HepG2 (cell line): ENCODE data around the gene SEC62. TPM values are rescaled to one million over a fixed set of nuclear protein-coding genes. Genes with fewer than 3 reads are reported as not detected.
A peak's percentile ranks its signal among the peaks of the same experiment; 100 is the strongest.

ENCODE experiments used
- ASH2L ChIP-seq: fragments of 300-600, 200-600 bp; sonication (generic); IDR thresholded peaks from 2 replicates; pipeline ENCODE4 v1.7.0; 2017; ENCODE audit warnings: low read depth, mild to moderate bottlenecking, moderate library complexity, mixed read lengths, low read length; ENCODE audit not compliant: insufficient read length
- ATF6 ChIP-seq: sonication (generic); formaldehyde crosslinking; conservative IDR thresholded peaks from 2 replicates; pipeline ENCODE4 v1.4.0; 2020; ENCODE audit warnings: missing genetic modification reagents
- CENPBD1 ChIP-seq: sonication (generic); formaldehyde crosslinking; IDR thresholded peaks from 2 replicates; pipeline ENCODE4 v1.8.0; 2022; ENCODE audit warnings: missing genetic modification reagents, low read depth, mild to moderate bottlenecking, borderline replicate concordance
- ETV5 ChIP-seq: IDR thresholded peaks from 2 replicates; pipeline ENCODE4 v1.6.1; 2018; ENCODE audit warnings: missing biosample characterization, missing genetic modification reagents, inconsistent platforms, borderline replicate concordance
- FLYWCH1 ChIP-seq: sonication (generic); formaldehyde crosslinking; IDR thresholded peaks from 2 replicates; pipeline ENCODE4 v1.8.1; 2023; ENCODE audit warnings: mild to moderate bottlenecking, missing genetic modification reagents
- FOXK1 ChIP-seq: sonication (generic); formaldehyde crosslinking; IDR thresholded peaks from 2 replicates; pipeline ENCODE4 v1.4.0; 2020; ENCODE audit warnings: low read depth, missing genetic modification reagents, borderline replicate concordance
- GFI1 ChIP-seq: sonication (generic); formaldehyde crosslinking; IDR thresholded peaks from 2 replicates; pipeline ENCODE4 v1.5.0; 2020; ENCODE audit warnings: missing genetic modification reagents, mild to moderate bottlenecking, borderline replicate concordance
- GTF3A ChIP-seq: sonication (generic); formaldehyde crosslinking; conservative IDR thresholded peaks from 2 replicates; pipeline ENCODE4 v1.4.0; 2020; ENCODE audit warnings: mild to moderate bottlenecking, missing genetic modification reagents
- IRF2 ChIP-seq: IDR thresholded peaks from 2 replicates; pipeline ENCODE4 v1.6.1; 2018; ENCODE audit warnings: missing genetic modification reagents, missing compliant biosample characterization
- NFKBIZ ChIP-seq: IDR thresholded peaks from 2 replicates; pipeline ENCODE4 v1.6.1; 2018; ENCODE audit warnings: missing genetic modification reagents, missing compliant biosample characterization
- NFYC ChIP-seq: IDR thresholded peaks from 2 replicates; pipeline ENCODE4 v1.6.1; 2016; ENCODE audit warnings: missing genetic modification reagents, missing compliant biosample characterization
- NR1H2 ChIP-seq: sonication (generic); formaldehyde crosslinking; IDR thresholded peaks from 2 replicates; pipeline ENCODE4 v1.8.1; 2022; ENCODE audit warnings: low read depth, missing genetic modification reagents, borderline replicate concordance
- ONECUT2 ChIP-seq: sonication (generic); formaldehyde crosslinking; IDR thresholded peaks from 2 replicates; pipeline ENCODE4 v1.4.0; 2020; ENCODE audit warnings: missing genetic modification reagents
- RARA ChIP-seq: IDR thresholded peaks from 2 replicates; pipeline ENCODE4 v1.6.1; 2016; ENCODE audit warnings: missing genetic modification reagents, missing compliant biosample characterization
- RELA ChIP-seq: sonication (generic); formaldehyde crosslinking; IDR thresholded peaks from 2 replicates; pipeline ENCODE4 v1.4.0; 2020; ENCODE audit warnings: missing genetic modification reagents
- SIX4 ChIP-seq: sonication (generic); formaldehyde crosslinking; IDR thresholded peaks from 2 replicates; pipeline ENCODE4 v1.4.0; 2020; ENCODE audit warnings: missing genetic modification reagents
- SMC3 ChIP-seq: IDR thresholded peaks from 2 replicates; pipeline ENCODE4 v1.6.1; 2011; ENCODE audit warnings: low read length, improper control_type of control experiment
- THYN1 ChIP-seq: sonication (generic); formaldehyde crosslinking; IDR thresholded peaks from 2 replicates; pipeline ENCODE4 v1.8.1; 2023; ENCODE audit warnings: low read depth, mild to moderate bottlenecking, moderate library complexity, missing genetic modification reagents, borderline replicate concordance
- ZBTB43 ChIP-seq: sonication (generic); formaldehyde crosslinking; conservative IDR thresholded peaks from 2 replicates; pipeline ENCODE4 v1.4.0; 2020; ENCODE audit warnings: missing genetic modification reagents
- ZMYM3 ChIP-seq: sonication (generic); formaldehyde crosslinking; IDR thresholded peaks from 2 replicates; pipeline ENCODE4 v1.5.1; 2020; ENCODE audit warnings: mild to moderate bottlenecking, missing genetic modification reagents
- ZNF34 ChIP-seq: sonication (generic); formaldehyde crosslinking; IDR thresholded peaks from 2 replicates; pipeline ENCODE4 v1.4.0; 2020; ENCODE audit warnings: mild to moderate bottlenecking, missing genetic modification reagents, borderline replicate concordance
- ZNF383 ChIP-seq: sonication (generic); formaldehyde crosslinking; IDR thresholded peaks from 2 replicates; pipeline ENCODE4 v1.4.0; 2020; ENCODE audit warnings: missing genetic modification reagents, mild to moderate bottlenecking, borderline replicate concordance
- ZNF441 ChIP-seq: sonication (generic); formaldehyde crosslinking; IDR thresholded peaks from 2 replicates; pipeline ENCODE4 v1.7.0; 2021; ENCODE audit warnings: missing genetic modification reagents, borderline replicate concordance
- ZNF501 ChIP-seq: sonication (generic); formaldehyde crosslinking; IDR thresholded peaks from 2 replicates; pipeline ENCODE4 v1.5.1; 2020; ENCODE audit warnings: mild to moderate bottlenecking, moderate library complexity, missing genetic modification reagents
- ZNF556 ChIP-seq: sonication (generic); formaldehyde crosslinking; IDR thresholded peaks from 2 replicates; pipeline ENCODE4 v1.4.0; 2020; ENCODE audit warnings: mild to moderate bottlenecking, missing genetic modification reagents, borderline replicate concordance
- ZNF775 ChIP-seq: sonication (generic); formaldehyde crosslinking; IDR thresholded peaks from 2 replicates; pipeline ENCODE4 v1.4.0; 2020; ENCODE audit warnings: missing genetic modification reagents, mild to moderate bottlenecking, moderate library complexity, borderline replicate concordance
- ZSCAN9 ChIP-seq: IDR thresholded peaks from 2 replicates; pipeline ENCODE4 v1.6.1; 2016; ENCODE audit warnings: borderline replicate concordance
- polyA plus RNA-seq, 8 experiments: library from polyadenylated mRNA; depleted of rRNA in 3 of 8; stranded (reverse) in 7 of 8; unstranded in 1 of 8; fragments of >200 nt; fragmentation: Illumina TruSeq in 4 of 8; extraction: Trizol in 4 of 8; gene quantifications; 2 replicates each; pipeline versions ENCODE4 v1.2.1 to v1.2.3, GENCODE V29; 2011 to 2016; ENCODE audit warnings: low read depth in 4 of 8, missing spikeins in 1 of 8, mixed read lengths in 1 of 8; ENCODE audit not compliant: insufficient read depth in 1 of 8
- total RNA-seq, 5 experiments: library from RNA; depleted of rRNA; stranded (reverse); fragments of >200 nt; fragmentation: Illumina TruSeq; extraction: Trizol; gene quantifications; 2 replicates each; pipeline ENCODE4 v1.2.3, GENCODE V29; 2016; ENCODE audit warnings: low read depth in 1 of 5

SEC62 gene
- total and polyA plus RNA-seq, 2 of the 13 experiments (the other 11 are each of a cell fraction or from before 2014, with no cell fraction given), result 54.0 to 68.7 TPM

- TF ChIP-seq IRF2 (CRISPR knock-in tag) (peak; percentile 69), CENPBD1 (CRISPR knock-in tag) (no peak; the same call in 1 of the 2 replicates), ZMYM3 (peak; percentile 83), ASH2L (peak; percentile 30), ZNF775 (no peak), ZNF34 (CRISPR knock-in tag) (no peak), NR1H2 (no peak), ZNF441 (peak; percentile 10; the same call in 1 of the 2 replicates), THYN1 (CRISPR knock-in tag) (no peak), GTF3A (CRISPR knock-in tag) (no peak), GFI1 (CRISPR knock-in tag) (peak; percentile 84), SIX4 (CRISPR knock-in tag) (no peak), ZNF383 (CRISPR knock-in tag) (no peak), ZNF501 (peak; percentile 86), RARA (CRISPR knock-in tag) (peak; percentile 11), ZBTB43 (CRISPR knock-in tag) (no peak), ETV5 (peak; percentile 74; the same call in 1 of the 2 replicates), FOXK1 (CRISPR knock-in tag) (peak; percentile 47; the same call in 1 of the 2 replicates), NFYC (CRISPR knock-in tag) (no peak), ZNF556 (CRISPR knock-in tag) (peak; percentile 48; the same call in 1 of the 2 replicates), RELA (CRISPR knock-in tag) (peak; percentile 84), FLYWCH1 (CRISPR knock-in tag) (no peak), ATF6 (CRISPR knock-in tag) (no peak), ZSCAN9 (peak; percentile 74; the same call in 1 of the 2 replicates), NFKBIZ (CRISPR knock-in tag) (no peak), ONECUT2 (CRISPR knock-in tag) (0 out of 2 replicates have a peak, but pooled peaks have one; percentile 34), SMC3 (no peak)
Observed at GRCh38 chr3:170037463-170038433, 71.1 kb downstream of the SEC62 start, which contains the start of gene GPR160 (continued).
